Neural cell (in vitro differentiated cells): ENCODE measurements around the gene GLCE. TPM values are rescaled to one million over a fixed set of nuclear protein-coding genes. Genes with fewer than 3 reads are reported as not detected.

Experiments used
- H2AFZ ChIP-seq: fragments of 200-600, 300-800 bp; sonication (generic), shearing (Covaris generic); 2 replicates; pipeline ENCODE4 v1.6.0; 2014; ENCODE audit warnings: low read depth, mild to moderate bottlenecking, antibody characterized with exemption, low read length, moderate library complexity
- H3F3A ChIP-seq: fragments of 200-600 bp; shearing (Covaris generic); 2 replicates; pipeline ENCODE4 v1.6.1; 2016; ENCODE audit warnings: mild to moderate bottlenecking, moderate library complexity, mixed read lengths, antibody characterized with exemption, low read length; ENCODE audit not compliant: insufficient read depth, poor library complexity, severe bottlenecking
- H3K27ac ChIP-seq: fragments of 200-600, 300-800 bp; sonication (generic), shearing (Covaris generic); 2 replicates; pipeline ENCODE4 v1.5.1; 2014; ENCODE audit warnings: mild to moderate bottlenecking, low read length, moderate library complexity
- H3K27me3 ChIP-seq: fragments of 300-800, 200-600 bp; sonication (generic), shearing (Covaris generic); 2 replicates; pipeline ENCODE4 v1.6.0; 2014; ENCODE audit warnings: mild to moderate bottlenecking, low read depth, low read length, moderate library complexity; ENCODE audit not compliant: insufficient read depth
- H3K36me3 ChIP-seq: fragments of 300-800, 200-600 bp; sonication (generic), shearing (Covaris generic); 2 replicates; pipeline ENCODE4 v1.5.1; 2014; ENCODE audit warnings: mild to moderate bottlenecking, antibody characterized with exemption, low read length, moderate library complexity; ENCODE audit not compliant: insufficient read depth
- H3K4me2 ChIP-seq: fragments of 300-800, 200-600 bp; sonication (generic), shearing (Covaris generic); 2 replicates; pipeline ENCODE4 v1.6.0; 2014; ENCODE audit warnings: mild to moderate bottlenecking, low read length
- H3K4me3 ChIP-seq: fragments of 300-800, 200-600 bp; sonication (generic), shearing (Covaris generic); 2 replicates; pipeline ENCODE4 v1.5.1; 2014; ENCODE audit warnings: mild to moderate bottlenecking, low read length, moderate library complexity
- H3K79me2 ChIP-seq: fragments of 200-600 bp; shearing (Covaris generic); replicated peaks from 2 replicates; pipeline ENCODE4 v1.6.0; 2014; ENCODE audit warnings: mild to moderate bottlenecking, low read length, moderate library complexity; ENCODE audit not compliant: insufficient read depth
- H3K9ac ChIP-seq: fragments of 300-800, 200-600 bp; sonication (generic), shearing (Covaris generic); 2 replicates; pipeline ENCODE4 v1.6.1; 2016; ENCODE audit warnings: mild to moderate bottlenecking, low read length, mixed read lengths
- H3K9me2 ChIP-seq: fragments of 200-600 bp; shearing (Covaris generic); 2 replicates; pipeline ENCODE4 v1.6.1; 2016; ENCODE audit warnings: mild to moderate bottlenecking, low read length, mixed read lengths; ENCODE audit not compliant: insufficient read depth
- H3K9me3 ChIP-seq: fragments of 200-600, 300-800 bp; sonication (generic), shearing (Covaris generic); 2 replicates; pipeline ENCODE4 v1.6.1; 2016; ENCODE audit warnings: mild to moderate bottlenecking, mixed run types, low read length, moderate library complexity, mixed read lengths
- H4K20me1 ChIP-seq: fragments of 200-600 bp; shearing (Covaris generic); 2 replicates; pipeline ENCODE4 v1.6.1; 2016; ENCODE audit warnings: mild to moderate bottlenecking, mixed run types; ENCODE audit not compliant: insufficient read depth
- EP300 ChIP-seq: fragments of 450-650 bp; conservative IDR thresholded peaks from 2 replicates; pipeline ENCODE4 v1.6.1; 2014; ENCODE audit warnings: antibody characterized with exemption, mild to moderate bottlenecking, moderate library complexity; ENCODE audit not compliant: poor library complexity, severe bottlenecking
- EZH2 ChIP-seq: fragments of 200-600, 300-800 bp; shearing (Covaris generic), sonication (generic); IDR thresholded peaks from 2 replicates; pipeline ENCODE4 v1.6.1; 2014; ENCODE audit warnings: antibody characterized with exemption, low read length, borderline replicate concordance, mild to moderate bottlenecking; ENCODE audit not compliant: insufficient read depth, poor library complexity, severe bottlenecking
- MXI1 ChIP-seq: fragments of 450-650 bp; conservative IDR thresholded peaks from 2 replicates; pipeline ENCODE4 v1.6.1; 2014; ENCODE audit warnings: antibody characterized with exemption, mild to moderate bottlenecking; ENCODE audit not compliant: poor library complexity, severe bottlenecking
- POLR2AphosphoS5 ChIP-seq: IDR thresholded peaks from 2 replicates; pipeline ENCODE4 v1.6.1; 2012
- RAD21 ChIP-seq: fragments of 450-650 bp; conservative IDR thresholded peaks from 2 replicates; pipeline ENCODE4 v1.6.1; 2014; ENCODE audit warnings: antibody characterized with exemption, mild to moderate bottlenecking, moderate library complexity
- SMC3 ChIP-seq: fragments of 450-650 bp; conservative IDR thresholded peaks from 2 replicates; pipeline ENCODE4 v1.6.1; 2014; ENCODE audit warnings: antibody characterized with exemption, mild to moderate bottlenecking, moderate library complexity; ENCODE audit not compliant: poor library complexity
- TAF1 ChIP-seq: IDR thresholded peaks from 2 replicates; pipeline ENCODE4 v1.6.1; 2012; ENCODE audit warnings: low read depth
- polyA plus RNA-seq: library from polyadenylated mRNA; depleted of rRNA; stranded (reverse); fragments of >200 nt; gene quantifications from 2 replicates; pipeline ENCODE4 v1.2.3, GENCODE V29; 2014
- TF ChIP-seq, protein P1 (sequence below): fragments of 450-650 bp; IDR thresholded peaks from 2 replicates; pipeline ENCODE4 v1.5.1; 2014; ENCODE audit warnings: antibody characterized with exemption, mild to moderate bottlenecking, moderate library complexity; ENCODE audit not compliant: poor library complexity, severe bottlenecking
- TF ChIP-seq, protein P2 (sequence below): IDR thresholded peaks from 2 replicates; pipeline ENCODE4 v1.6.1; 2012; ENCODE audit warnings: borderline replicate concordance

The GLCE gene
- polyA plus RNA-seq, 1 donor from 2014 or later, result 31.5 TPM

- no peak within 1 kb of the TSS for H3K9ac ChIP-seq
- H2AFZ ChIP-seq, result no peak within 1 kb of the TSS
- H3K9me3 ChIP-seq, result no peaks in the 10 kb centered on the region
- TF ChIP-seq EP300, result no peak
- no peak for TF ChIP-seq EZH2
- TF ChIP-seq, protein P1, sequence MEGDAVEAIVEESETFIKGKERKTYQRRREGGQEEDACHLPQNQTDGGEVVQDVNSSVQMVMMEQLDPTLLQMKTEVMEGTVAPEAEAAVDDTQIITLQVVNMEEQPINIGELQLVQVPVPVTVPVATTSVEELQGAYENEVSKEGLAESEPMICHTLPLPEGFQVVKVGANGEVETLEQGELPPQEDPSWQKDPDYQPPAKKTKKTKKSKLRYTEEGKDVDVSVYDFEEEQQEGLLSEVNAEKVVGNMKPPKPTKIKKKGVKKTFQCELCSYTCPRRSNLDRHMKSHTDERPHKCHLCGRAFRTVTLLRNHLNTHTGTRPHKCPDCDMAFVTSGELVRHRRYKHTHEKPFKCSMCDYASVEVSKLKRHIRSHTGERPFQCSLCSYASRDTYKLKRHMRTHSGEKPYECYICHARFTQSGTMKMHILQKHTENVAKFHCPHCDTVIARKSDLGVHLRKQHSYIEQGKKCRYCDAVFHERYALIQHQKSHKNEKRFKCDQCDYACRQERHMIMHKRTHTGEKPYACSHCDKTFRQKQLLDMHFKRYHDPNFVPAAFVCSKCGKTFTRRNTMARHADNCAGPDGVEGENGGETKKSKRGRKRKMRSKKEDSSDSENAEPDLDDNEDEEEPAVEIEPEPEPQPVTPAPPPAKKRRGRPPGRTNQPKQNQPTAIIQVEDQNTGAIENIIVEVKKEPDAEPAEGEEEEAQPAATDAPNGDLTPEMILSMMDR, result no peak
- TF ChIP-seq MXI1, result no peak
- no peak for TF ChIP-seq POLR2AphosphoS5
- TF ChIP-seq TAF1, result no peak
- TF ChIP-seq RAD21, result no peak
- TF ChIP-seq, protein P2, sequence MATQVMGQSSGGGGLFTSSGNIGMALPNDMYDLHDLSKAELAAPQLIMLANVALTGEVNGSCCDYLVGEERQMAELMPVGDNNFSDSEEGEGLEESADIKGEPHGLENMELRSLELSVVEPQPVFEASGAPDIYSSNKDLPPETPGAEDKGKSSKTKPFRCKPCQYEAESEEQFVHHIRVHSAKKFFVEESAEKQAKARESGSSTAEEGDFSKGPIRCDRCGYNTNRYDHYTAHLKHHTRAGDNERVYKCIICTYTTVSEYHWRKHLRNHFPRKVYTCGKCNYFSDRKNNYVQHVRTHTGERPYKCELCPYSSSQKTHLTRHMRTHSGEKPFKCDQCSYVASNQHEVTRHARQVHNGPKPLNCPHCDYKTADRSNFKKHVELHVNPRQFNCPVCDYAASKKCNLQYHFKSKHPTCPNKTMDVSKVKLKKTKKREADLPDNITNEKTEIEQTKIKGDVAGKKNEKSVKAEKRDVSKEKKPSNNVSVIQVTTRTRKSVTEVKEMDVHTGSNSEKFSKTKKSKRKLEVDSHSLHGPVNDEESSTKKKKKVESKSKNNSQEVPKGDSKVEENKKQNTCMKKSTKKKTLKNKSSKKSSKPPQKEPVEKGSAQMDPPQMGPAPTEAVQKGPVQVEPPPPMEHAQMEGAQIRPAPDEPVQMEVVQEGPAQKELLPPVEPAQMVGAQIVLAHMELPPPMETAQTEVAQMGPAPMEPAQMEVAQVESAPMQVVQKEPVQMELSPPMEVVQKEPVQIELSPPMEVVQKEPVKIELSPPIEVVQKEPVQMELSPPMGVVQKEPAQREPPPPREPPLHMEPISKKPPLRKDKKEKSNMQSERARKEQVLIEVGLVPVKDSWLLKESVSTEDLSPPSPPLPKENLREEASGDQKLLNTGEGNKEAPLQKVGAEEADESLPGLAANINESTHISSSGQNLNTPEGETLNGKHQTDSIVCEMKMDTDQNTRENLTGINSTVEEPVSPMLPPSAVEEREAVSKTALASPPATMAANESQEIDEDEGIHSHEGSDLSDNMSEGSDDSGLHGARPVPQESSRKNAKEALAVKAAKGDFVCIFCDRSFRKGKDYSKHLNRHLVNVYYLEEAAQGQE, result no peak
- no peak for TF ChIP-seq SMC3
- peak within 1 kb of the TSS; percentile 57 for H3K4me3 ChIP-seq
- H4K20me1 ChIP-seq, result no peaks in the 10 kb centered on the region
- H3K9me2 ChIP-seq, result no peaks in the 10 kb centered on the region
- peaks cover 43% of the 10 kb centered on the region for H3K27me3 ChIP-seq
- H3K27ac ChIP-seq, result no peak within 1 kb of the TSS
- H3K4me2 ChIP-seq, result no peak within 1 kb of the TSS
- no peaks in the 10 kb centered on the region for H3F3A ChIP-seq
- no peaks in the 10 kb centered on the region for H3K36me3 ChIP-seq
- H3K79me2 ChIP-seq, result no peaks in the 10 kb centered on the region
These were observed 138.4 kb downstream of the GLCE start, which contains the start of gene PAQR5 for GRCh38 chr15:69298697-69299441. Gene PAQR5, plus strand, starts transcription at chr15:69298912. Its CDS starts 61,169 bp downstream, at chr15:69360081.

- H2AFZ ChIP-seq, result no peak overlapping the region
These were observed 139.0 kb downstream of the GLCE start for GRCh38 chr15:69299451-69299886.

More at GRCh38 chr15:69299451-69299886, 139.0 kb downstream of the GLCE start:
- no peaks in the 10 kb centered on the region for H4K20me1 ChIP-seq
- no peaks in the 10 kb centered on the region for H3K9me3 ChIP-seq
- no peaks in the 10 kb centered on the region for H3K79me2 ChIP-seq
- H3K9me2 ChIP-seq, result no peaks in the 10 kb centered on the region
- no peaks in the 10 kb centered on the region for H3F3A ChIP-seq
- no peak overlapping the region for H3K27ac ChIP-seq
- no peak overlapping the region for H3K4me2 ChIP-seq
- peaks cover 43% of the 10 kb centered on the region for H3K27me3 ChIP-seq
- peak overlapping the region; percentile 57 for H3K4me3 ChIP-seq
- H3K9ac ChIP-seq, result no peak overlapping the region
- no peak for TF ChIP-seq EP300
- no peak for TF ChIP-seq MXI1
- TF ChIP-seq, protein P2, result no peak
- TF ChIP-seq POLR2AphosphoS5, result no peak
- TF ChIP-seq, protein P1, result no peak
- TF ChIP-seq TAF1, result no peak
- TF ChIP-seq EZH2, result no peak
- TF ChIP-seq RAD21, result no peak
- no peak for TF ChIP-seq SMC3
- no peaks in the 10 kb centered on the region for H3K36me3 ChIP-seq
